AG10803 (cell line): ENCODE results near the gene MAP3K15.

Source experiments
- DNase-seq: peaks from one replicate; pipeline ENCODE4 v3.0.0; 2010; ENCODE audit warnings: low read depth
- H3K4me3 ChIP-seq: 2 replicates; pipeline ENCODE4 v1.5.1; 2011; ENCODE audit warnings: mild to moderate bottlenecking, low read length, control low read depth
- CTCF ChIP-seq: conservative IDR thresholded peaks from 2 replicates; pipeline ENCODE4 v1.5.1; 2011; ENCODE audit warnings: mild to moderate bottlenecking, low read length, control low read depth, inconsistent platforms

MAP3K15 gene

GRCh38 chrX:19556202-19556601 is 40.9 kb upstream of the MAP3K15 start:
- no peak for DNase-seq
- no peak overlapping the region for H3K4me3 ChIP-seq
- TF ChIP-seq CTCF = no peak

- no peak for DNase-seq
- no peak for TF ChIP-seq CTCF
- H3K4me3 ChIP-seq = no peak overlapping the region
Observed at GRCh38 chrX:19555683-19556082, 40.4 kb upstream of the MAP3K15 start.

- H3K4me3 ChIP-seq = no peak overlapping the region
- TF ChIP-seq CTCF = no peak
- no peak for DNase-seq
Observed at GRCh38 chrX:19555236-19555635, 39.9 kb upstream of the MAP3K15 start.

GRCh38 chrX:19554786-19555185 is 39.5 kb upstream of the MAP3K15 start:
- TF ChIP-seq CTCF = no peak
- no peak overlapping the region for H3K4me3 ChIP-seq
- DNase-seq = peak; percentile 70

GRCh38 chrX:19552793-19553192 is 37.5 kb upstream of the MAP3K15 start:
- no peak overlapping the region for H3K4me3 ChIP-seq
- no peak for TF ChIP-seq CTCF
- no peak for DNase-seq

GRCh38 chrX:19549838-19550237 is 34.5 kb upstream of the MAP3K15 start:
- DNase-seq = no peak
- no peak for TF ChIP-seq CTCF
- H3K4me3 ChIP-seq = no peak overlapping the region

- no peak for DNase-seq
- H3K4me3 ChIP-seq = no peak overlapping the region
- TF ChIP-seq CTCF = no peak
Observed at GRCh38 chrX:19548934-19549333, 33.6 kb upstream of the MAP3K15 start.
